HAP-1 (cell line): ENCODE data around the gene DNAJC9.

ENCODE experiments used
- DNase-seq, 2 experiments: peaks; one replicate each; pipeline ENCODE4 v3.0.0-alpha.2; 2016 to 2020; ENCODE audit warnings: low spot score in 2 of 2
- H3K27me3 ChIP-seq: fragments of 250-450 bp; sonication (Bioruptor Pico); 2 replicates; pipeline ENCODE4 v1.5.1; 2020; ENCODE audit warnings: low read depth, mild to moderate bottlenecking, moderate library complexity
- H3K36me3 ChIP-seq: fragments of 250-450 bp; sonication (Bioruptor Pico); replicated peaks from 2 replicates; pipeline ENCODE4 v1.5.1; 2020; ENCODE audit warnings: mild to moderate bottlenecking
- H3K4me1 ChIP-seq: fragments of 250-450 bp; sonication (Bioruptor Pico); 2 replicates; pipeline ENCODE4 v1.5.1; 2020; ENCODE audit warnings: mild to moderate bottlenecking
- H3K4me3 ChIP-seq: fragments of 250-450 bp; sonication (Bioruptor Pico); 2 replicates; pipeline ENCODE4 v1.5.1; 2020; ENCODE audit warnings: mild to moderate bottlenecking, moderate library complexity
- H3K9me3 ChIP-seq: fragments of 250-450 bp; sonication (Bioruptor Pico); 2 replicates; pipeline ENCODE4 v1.5.1; 2020; ENCODE audit warnings: mild to moderate bottlenecking, moderate library complexity
- in situ Hi-C: fragments of 300-500 bp; cut with MboI; formaldehyde crosslinking; loops from 3 replicates; pipeline ENCODE4 v1.14.3; 2020; ENCODE audit warnings: low sequenced_read_pairs, inconsistent platforms, mixed read lengths

DNAJC9 gene

DNA sequence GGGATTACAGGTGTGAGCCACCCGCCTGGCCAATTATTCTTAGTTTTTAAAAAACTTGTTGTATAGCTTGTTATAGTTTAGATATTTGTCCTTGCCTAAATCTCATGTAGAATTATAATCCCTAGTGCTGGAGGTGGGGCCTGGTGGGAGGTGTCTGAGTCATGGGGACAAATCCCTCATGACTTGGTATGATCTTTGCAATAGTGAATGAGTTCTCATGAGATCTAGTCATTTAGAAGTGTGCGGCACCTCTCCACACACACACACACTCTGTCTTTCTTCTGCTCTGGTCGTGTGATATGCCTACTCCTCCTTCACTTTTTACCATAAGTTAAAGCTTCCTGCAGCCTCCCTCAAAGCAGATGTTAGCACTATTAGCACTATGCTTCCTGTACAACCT lies 42.0 kb downstream of the DNAJC9 start:
- Histone ChIP-seq H3K36me3 (0 out of 2 replicates have a peak, but pooled peaks cover 1% of the 10 kb centered on the region), H3K4me1 (no peaks in the 10 kb centered on the region), H3K4me3 (no peak overlapping the region), H3K9me3 (peaks cover 7% of the 10 kb centered on the region; the same call in 1 of the 2 replicates), H3K27me3 (no peaks in the 10 kb centered on the region)
- in situ Hi-C loops = no loop called here
- no peak for DNase-seq
